Stimulated activated CD4-positive, alpha-beta T cell treated with anti-CD3 and anti-CD28 coated beads, TNF-alpha, amount 100 ng/mL, for 48 hours (primary cell): ENCODE measurements around the gene SHISA4.
"Not testable (repeated sequence)": the region's sequence is repeated elsewhere in the genome, so short reads cannot be mapped to it uniquely, and the experiment has no call there.

Experiments used
- DNase-seq, 3 donors: peaks; one replicate each; pipeline ENCODE4 v3.0.0-alpha.2; 2020; ENCODE audit warnings: low read depth in 3 of 3

Gene SHISA4

GRCh38 chr1:201898240-201898894 is 9.7 kb downstream of the SHISA4 start:
- no peak for DNase-seq

- DNase-seq = no peak
Measured at GRCh38 chr1:201898992-201899391, 10.3 kb downstream of the SHISA4 start.

GRCh38 chr1:201899683-201900429 is 11.2 kb downstream of the SHISA4 start:
- no peak for DNase-seq

GRCh38 chr1:201900476-201900875 is 11.8 kb downstream of the SHISA4 start:
- no peak for DNase-seq

GRCh38 chr1:201901036-201901435 is 12.3 kb downstream of the SHISA4 start:
- not testable (repeated sequence) for DNase-seq

- DNase-seq = no peak
Measured at GRCh38 chr1:201902198-201902597, 13.5 kb downstream of the SHISA4 start.

- DNase-seq = no peak
Measured at GRCh38 chr1:201903135-201903534, 14.4 kb downstream of the SHISA4 start.

GRCh38 chr1:201904579-201904978 is 15.9 kb downstream of the SHISA4 start:
- DNase-seq = no peak

GRCh38 chr1:201905234-201905890 is 16.7 kb downstream of the SHISA4 start:
- DNase-seq = no peak

GRCh38 chr1:201906336-201906735 is 17.6 kb downstream of the SHISA4 start:
- DNase-seq = no peak

GRCh38 chr1:201907621-201908020 is 18.9 kb downstream of the SHISA4 start:
- DNase-seq = no peak

- no peak for DNase-seq
Measured at GRCh38 chr1:201911826-201912571, 23.3 kb downstream of the SHISA4 start.

- no peak for DNase-seq
Measured at GRCh38 chr1:201912832-201913231, 24.1 kb downstream of the SHISA4 start.

GRCh38 chr1:201914456-201915235 is 25.9 kb downstream of the SHISA4 start:
- no peak for DNase-seq

GRCh38 chr1:201916649-201917249 is 28.1 kb downstream of the SHISA4 start:
- no peak for DNase-seq

- no peak for DNase-seq
Measured at GRCh38 chr1:201917362-201918033, 28.8 kb downstream of the SHISA4 start.

- no peak for DNase-seq
Measured at GRCh38 chr1:201918343-201918742, 29.6 kb downstream of the SHISA4 start.

- DNase-seq = no peak
Measured at GRCh38 chr1:201921952-201922558, 33.4 kb downstream of the SHISA4 start.

- DNase-seq = no peak
Measured at GRCh38 chr1:201925301-201925567, 36.5 kb downstream of the SHISA4 start.

- DNase-seq = no peak
Measured at GRCh38 chr1:201925981-201926645, 37.4 kb downstream of the SHISA4 start.
